ENCODE results near the gene NOC4L.
"Not testable (repeated sequence)": the region's sequence is repeated elsewhere in the genome, so short reads cannot be mapped to it uniquely, and the experiment has no call there.

NOC4L gene

GRCh38 chr12:132144115-132144809, at the start of gene NOC4L, which contains the start of gene DDX51:
Gene NOC4L (plus strand): TSS chr12:132144457. CDS start chr12:132144489, 32 bp downstream.
Gene DDX51 (minus strand): TSS chr12:132144319. CDS start chr12:132144296, 23 bp downstream.
- peak; percentile 94 to 96 for DNase-seq

- no peak for DNase-seq
Measured at GRCh38 chr12:132095520-132096409, 48.5 kb upstream of the NOC4L start.

- DNase-seq, result no peak
Measured at GRCh38 chr12:132099739-132100138, 44.5 kb upstream of the NOC4L start.

- DNase-seq, result no peak
Measured at GRCh38 chr12:132100306-132101065, 43.8 kb upstream of the NOC4L start.

GRCh38 chr12:132102297-132102696, 42.0 kb upstream of the NOC4L start:
- no peak for DNase-seq

GRCh38 chr12:132103072-132103471, 41.2 kb upstream of the NOC4L start:
- DNase-seq, result not testable (repeated sequence)

GRCh38 chr12:132103542-132104308, 40.5 kb upstream of the NOC4L start:
- no peak for DNase-seq

GRCh38 chr12:132105467-132105866, 38.8 kb upstream of the NOC4L start:
- no peak for DNase-seq

- DNase-seq, result no peak
Measured at GRCh38 chr12:132106921-132107320, 37.3 kb upstream of the NOC4L start.

- DNase-seq, result no peak
Measured at GRCh38 chr12:132108211-132108832, 35.9 kb upstream of the NOC4L start.

- DNase-seq, result no peak
Measured at GRCh38 chr12:132109741-132110140, 34.5 kb upstream of the NOC4L start.

GRCh38 chr12:132110677-132111076, 33.6 kb upstream of the NOC4L start:
- no peak for DNase-seq

GRCh38 chr12:132111654-132112304, 32.5 kb upstream of the NOC4L start:
- no peak for DNase-seq

- DNase-seq, result no peak
Measured at GRCh38 chr12:132114667-132115066, 29.6 kb upstream of the NOC4L start.

- DNase-seq, result no peak
Measured at GRCh38 chr12:132115500-132115899, 28.8 kb upstream of the NOC4L start.

- no peak for DNase-seq
Measured at GRCh38 chr12:132116709-132117557, 27.3 kb upstream of the NOC4L start.

- no peak for DNase-seq
Measured at GRCh38 chr12:132117558-132117875, 26.7 kb upstream of the NOC4L start.

- DNase-seq, result no peak
Measured at GRCh38 chr12:132118876-132119275, 25.4 kb upstream of the NOC4L start.

GRCh38 chr12:132121283-132121682, 23.0 kb upstream of the NOC4L start:
- DNase-seq, result no peak

GRCh38 chr12:132123970-132124765, 20.1 kb upstream of the NOC4L start:
- DNase-seq, result no peak

All from CD4-positive, alpha-beta T cell treated with Interleukin-1 beta for 1 hour (primary cell).